Frontal cortex (tissue), 1 donor: ENCODE results near the gene ASB7. TPM values are rescaled to one million over a fixed set of nuclear protein-coding genes. Genes with fewer than 3 reads are reported as not detected.

Experiments
- small RNA-seq: library from RNA; depleted of rRNA; stranded (forward); fragments of <200 nt; gene quantifications from one replicate; pipeline ENCODE3, GENCODE V24; 2014
- total RNA-seq: library from RNA; depleted of rRNA; stranded (reverse); fragments of >200 nt; gene quantifications from one replicate; pipeline ENCODE4 v1.2.3, GENCODE V29; 2014

The ASB7 gene
- total RNA-seq, 1 donor from 2014 or later = 21.2 TPM

Small RNA genes within 50 kb of the gene (small RNA-seq; reads per million reads assigned to genes)
- not detected for gene RF00019
- not detected for gene RNU6-181P

Other genes with a start within 250 kb of the ASB7 start
- 0.41 TPM for gene CERS3, start 73.6 kb upstream of the ASB7 start, total RNA-seq
- gene LINS1, start 405 bp upstream of the ASB7 start, total RNA-seq = 36.3 TPM